GM23248 (cell line): ENCODE measurements around the gene FCN2. TPM values are rescaled to one million over a fixed set of nuclear protein-coding genes. Genes with fewer than 3 reads are reported as not detected.

Source experiments
- DNase-seq: peaks from one replicate; pipeline ENCODE4 v3.0.0-alpha.2; 2015
- H2AFZ ChIP-seq: fragments of 200-600 bp; sonication (generic); 2 replicates; pipeline ENCODE4 v1.6.1; 2016; ENCODE audit warnings: antibody characterized with exemption
- H3F3A ChIP-seq: fragments of 200-600 bp; sonication (generic); 2 replicates; pipeline ENCODE4 v1.6.1; 2016; ENCODE audit warnings: mild to moderate bottlenecking, antibody characterized with exemption, mixed run types; ENCODE audit not compliant: insufficient read depth
- H3K27ac ChIP-seq: fragments of 200-600 bp; sonication (generic); 2 replicates; pipeline ENCODE4 v1.5.1; 2016; ENCODE audit warnings: mild to moderate bottlenecking
- H3K27me3 ChIP-seq: fragments of 200-600 bp; sonication (generic); replicated peaks from 2 replicates; pipeline ENCODE4 v1.6.1; 2016; ENCODE audit warnings: mild to moderate bottlenecking; ENCODE audit not compliant: insufficient read depth
- H3K36me3 ChIP-seq: fragments of 200-600 bp; sonication (generic); 2 replicates; pipeline ENCODE4 v1.6.1; 2016; ENCODE audit warnings: low read depth, mild to moderate bottlenecking
- H3K4me1 ChIP-seq: fragments of 200-600 bp; sonication (generic); 2 replicates; pipeline ENCODE4 v1.6.1; 2016; ENCODE audit warnings: mild to moderate bottlenecking; ENCODE audit not compliant: insufficient read depth
- H3K4me2 ChIP-seq: fragments of 200-600 bp; sonication (generic); one replicate; pipeline ENCODE4 v1.6.1; 2016; ENCODE audit warnings: mild to moderate bottlenecking; ENCODE audit not compliant: unreplicated experiment
- H3K4me3 ChIP-seq: fragments of 200-600 bp; sonication (generic); 2 replicates; pipeline ENCODE4 v1.5.1; 2016; ENCODE audit warnings: mild to moderate bottlenecking
- H3K79me2 ChIP-seq: fragments of 200-600 bp; sonication (generic); 2 replicates; pipeline ENCODE4 v1.6.1; 2016; ENCODE audit warnings: mild to moderate bottlenecking; ENCODE audit not compliant: insufficient read depth
- H3K9ac ChIP-seq: fragments of 200-600 bp; sonication (generic); 2 replicates; pipeline ENCODE4 v1.6.1; 2016; ENCODE audit warnings: mild to moderate bottlenecking
- H3K9me2 ChIP-seq: fragments of 200-600 bp; sonication (generic); 2 replicates; pipeline ENCODE4 v1.6.1; 2016; ENCODE audit warnings: mixed run types, mild to moderate bottlenecking, moderate library complexity; ENCODE audit not compliant: insufficient read depth
- H3K9me3 ChIP-seq: fragments of 200-600 bp; sonication (generic); one replicate; pipeline ENCODE4 v1.6.1; 2017; ENCODE audit warnings: low read depth
- H4K20me1 ChIP-seq: fragments of 200-600 bp; sonication (generic); 2 replicates; pipeline ENCODE4 v1.6.0; 2016; ENCODE audit not compliant: insufficient read depth
- EZH2 ChIP-seq: fragments of 200-600 bp; sonication (generic); IDR thresholded peaks from 2 replicates; pipeline ENCODE4 v1.6.1; 2018; ENCODE audit warnings: antibody characterized with exemption, mild to moderate bottlenecking; ENCODE audit not compliant: insufficient read depth, poor library complexity, severe bottlenecking
- EZH2phosphoT487 ChIP-seq: fragments of 200-600 bp; sonication (generic); IDR thresholded peaks from 2 replicates; pipeline ENCODE4 v1.6.1; 2018; ENCODE audit warnings: antibody characterized with exemption, moderate library complexity, mild to moderate bottlenecking, low read depth; ENCODE audit not compliant: insufficient read depth
- WGBS, 2 experiments: methylation state at CpG; one replicate each; pipeline ENCODE4 v1.1.6; 2015 to 2017; ENCODE audit warnings: low lambda C conversion rate in 2 of 2, low coverage in 1 of 2; ENCODE audit errors: missing lambda C conversion rate in 2 of 2; 5-methylcytosine and 5-hydroxymethylcytosine counted together
- in situ Hi-C: fragments of 300-500 bp; cut with MboI; formaldehyde crosslinking; loops from 2 replicates; pipeline ENCODE4 v1.15.0; 2020
- polyA plus RNA-seq: library from polyadenylated mRNA; unstranded; fragments of >200 nt; fragmentation: Nextera tagmentation; extraction: Ambion mirVana; gene quantifications from 2 replicates; pipeline ENCODE4 v1.2.1, GENCODE V29; 2016
- total RNA-seq: library from RNA; depleted of rRNA; stranded (reverse); fragments of >200 nt; shearing (Covaris generic); gene quantifications from 2 replicates; pipeline ENCODE4 v1.2.3, GENCODE V29; 2014

The FCN2 gene
- total and polyA plus RNA-seq, 2 experiments from 2014 or later: not detected

DNA sequence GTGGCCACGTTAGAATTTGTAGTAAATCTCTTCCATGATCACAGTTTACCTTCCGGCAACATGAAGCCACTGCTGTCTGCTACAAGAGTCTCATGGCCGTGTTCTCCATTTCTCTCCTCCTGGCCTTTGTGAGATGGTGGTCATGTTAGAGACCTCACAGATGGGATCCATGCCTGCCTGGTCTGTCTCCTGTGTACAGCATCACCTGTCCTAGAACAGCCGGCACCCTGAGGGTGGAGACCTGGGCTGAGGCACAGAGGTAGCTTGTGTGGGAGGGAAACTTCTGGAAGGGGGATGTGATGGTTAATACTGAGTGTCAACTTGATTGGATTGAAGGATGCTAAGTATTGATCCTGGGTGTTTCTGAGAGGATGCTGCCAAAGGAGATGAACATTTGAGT is 3.1 kb upstream of the FCN2 start:
- peaks cover 47% of the 10 kb centered on the region for H3K27me3 ChIP-seq
- no peaks in the 10 kb centered on the region for H3K36me3 ChIP-seq
- H3K4me3 ChIP-seq: no peak overlapping the region
- 49 to 58% methylated on average over 4 of the region's 4 CpGs for WGBS, 2 experiments
- TF ChIP-seq EZH2phosphoT487: no peak
- TF ChIP-seq EZH2: no peak
- H3K9me3 ChIP-seq: no peaks in the 10 kb centered on the region
- no peak overlapping the region for H2AFZ ChIP-seq
- in situ Hi-C loops: no loop called here
- no peaks in the 10 kb centered on the region for H4K20me1 ChIP-seq
- DNase-seq: no peak
- H3K9ac ChIP-seq: no peak overlapping the region
- no peaks in the 10 kb centered on the region for H3K9me2 ChIP-seq
- no peaks in the 10 kb centered on the region for H3K79me2 ChIP-seq
- no peaks in the 10 kb centered on the region for H3F3A ChIP-seq
- H3K4me2 ChIP-seq: no peak overlapping the region
- H3K27ac ChIP-seq: no peak overlapping the region
- H3K4me1 ChIP-seq: no peaks in the 10 kb centered on the region

DNA sequence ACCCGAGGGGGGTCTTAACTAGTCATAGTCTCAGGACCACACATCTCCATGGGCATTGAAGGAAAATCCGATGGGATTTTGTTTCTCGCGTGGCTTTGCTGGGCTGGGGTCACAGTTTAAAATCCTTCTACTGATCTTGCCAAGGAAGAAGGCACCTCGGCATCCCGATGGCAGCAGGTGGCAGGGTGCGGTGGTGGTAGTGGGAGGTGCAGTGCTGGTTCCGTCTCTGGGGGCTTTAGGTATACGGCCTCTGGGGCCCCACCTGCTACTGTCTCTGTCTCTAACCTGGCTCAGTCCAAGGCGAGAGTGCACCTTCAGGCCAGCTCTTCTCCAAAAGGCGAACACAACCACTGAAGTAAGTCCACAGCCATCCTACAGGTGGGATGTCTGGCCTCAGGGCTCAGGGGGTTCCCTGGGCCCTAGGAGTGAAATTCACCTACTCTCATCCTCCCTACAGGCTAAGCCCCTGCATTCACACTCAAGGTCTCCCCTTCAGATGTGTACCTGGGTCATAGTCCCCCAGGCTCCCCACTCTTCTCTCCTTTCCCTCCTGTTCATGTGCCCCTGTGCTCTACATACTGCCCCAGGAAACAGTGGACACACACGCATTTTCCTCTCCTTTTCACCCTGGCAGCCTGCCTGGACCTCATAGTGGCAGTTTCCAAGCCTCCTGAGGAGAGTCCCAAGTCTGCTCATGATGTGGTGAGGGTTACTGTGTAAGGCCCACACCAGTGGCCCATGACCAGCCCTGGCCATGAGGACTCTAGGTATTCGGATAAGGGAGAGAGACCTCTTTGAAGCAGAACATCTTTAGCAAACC is 736 bp upstream of the FCN2 start:
- DNase-seq: no peak
- Histone ChIP-seq H2AFZ (no peak overlapping the region), H3K9me2 (no peaks in the 10 kb centered on the region), H3K4me3 (no peak overlapping the region), H3F3A (no peaks in the 10 kb centered on the region), H3K9me3 (no peaks in the 10 kb centered on the region), H3K4me2 (no peak overlapping the region), H3K9ac (no peak overlapping the region), H4K20me1 (no peaks in the 10 kb centered on the region), H3K4me1 (no peaks in the 10 kb centered on the region), H3K27me3 (peaks cover 34% of the 10 kb centered on the region), H3K79me2 (no peaks in the 10 kb centered on the region), H3K36me3 (no peaks in the 10 kb centered on the region), H3K27ac (no peak overlapping the region)
- TF ChIP-seq EZH2phosphoT487: no peak
- TF ChIP-seq EZH2: no peak
- WGBS, 2 experiments: 68 to 72% methylated on average over 13 of the region's 13 CpGs
- in situ Hi-C loops: no loop called here

GRCh38 chr9:134881313-134881670 is 682 bp downstream of the FCN2 start:
- in situ Hi-C loops: no loop called here
- H3K4me3 ChIP-seq: no peak overlapping the region
- H3K36me3 ChIP-seq: no peaks in the 10 kb centered on the region
- no peak for TF ChIP-seq EZH2
- no peak for TF ChIP-seq EZH2phosphoT487
- H3K9me2 ChIP-seq: no peaks in the 10 kb centered on the region
- H3K27me3 ChIP-seq: peaks cover 27% of the 10 kb centered on the region
- H3F3A ChIP-seq: no peaks in the 10 kb centered on the region
- H3K27ac ChIP-seq: no peak overlapping the region
- no peak overlapping the region for H2AFZ ChIP-seq
- H3K4me2 ChIP-seq: no peak overlapping the region
- no peak for DNase-seq
- H3K9me3 ChIP-seq: no peaks in the 10 kb centered on the region
- H3K9ac ChIP-seq: no peak overlapping the region
- 78% methylated on average over 13 of the region's 13 CpGs for WGBS, 2 experiments
- H3K79me2 ChIP-seq: no peaks in the 10 kb centered on the region
- no peaks in the 10 kb centered on the region for H4K20me1 ChIP-seq
- H3K4me1 ChIP-seq: no peaks in the 10 kb centered on the region

GRCh38 chr9:134882204-134882785 is 1.7 kb downstream of the FCN2 start:
- no peaks in the 10 kb centered on the region for H3F3A ChIP-seq
- H2AFZ ChIP-seq: no peak overlapping the region
- no peaks in the 10 kb centered on the region for H3K9me2 ChIP-seq
- no peak overlapping the region for H3K9ac ChIP-seq
- H3K9me3 ChIP-seq: no peaks in the 10 kb centered on the region
- peaks cover 19% of the 10 kb centered on the region for H3K27me3 ChIP-seq
- 0 to 49% methylated on average over 1 to 3 of the region's 3 CpGs for WGBS, 2 experiments
- DNase-seq: no peak
- no peaks in the 10 kb centered on the region for H3K36me3 ChIP-seq
- H3K79me2 ChIP-seq: no peaks in the 10 kb centered on the region
- no peaks in the 10 kb centered on the region for H4K20me1 ChIP-seq
- no peak for TF ChIP-seq EZH2phosphoT487
- TF ChIP-seq EZH2: no peak
- no peak overlapping the region for H3K27ac ChIP-seq
- no peaks in the 10 kb centered on the region for H3K4me1 ChIP-seq
- in situ Hi-C loops: no loop called here
- no peak overlapping the region for H3K4me2 ChIP-seq
- no peak overlapping the region for H3K4me3 ChIP-seq
